Measurements from ENCODE around the gene CIB4. TPM values are rescaled to one million over a fixed set of nuclear protein-coding genes. Genes with fewer than 3 reads are reported as not detected.

CIB4 gene
- total RNA-seq, 1 experiment from 2014 or later, result not detected

DNA sequence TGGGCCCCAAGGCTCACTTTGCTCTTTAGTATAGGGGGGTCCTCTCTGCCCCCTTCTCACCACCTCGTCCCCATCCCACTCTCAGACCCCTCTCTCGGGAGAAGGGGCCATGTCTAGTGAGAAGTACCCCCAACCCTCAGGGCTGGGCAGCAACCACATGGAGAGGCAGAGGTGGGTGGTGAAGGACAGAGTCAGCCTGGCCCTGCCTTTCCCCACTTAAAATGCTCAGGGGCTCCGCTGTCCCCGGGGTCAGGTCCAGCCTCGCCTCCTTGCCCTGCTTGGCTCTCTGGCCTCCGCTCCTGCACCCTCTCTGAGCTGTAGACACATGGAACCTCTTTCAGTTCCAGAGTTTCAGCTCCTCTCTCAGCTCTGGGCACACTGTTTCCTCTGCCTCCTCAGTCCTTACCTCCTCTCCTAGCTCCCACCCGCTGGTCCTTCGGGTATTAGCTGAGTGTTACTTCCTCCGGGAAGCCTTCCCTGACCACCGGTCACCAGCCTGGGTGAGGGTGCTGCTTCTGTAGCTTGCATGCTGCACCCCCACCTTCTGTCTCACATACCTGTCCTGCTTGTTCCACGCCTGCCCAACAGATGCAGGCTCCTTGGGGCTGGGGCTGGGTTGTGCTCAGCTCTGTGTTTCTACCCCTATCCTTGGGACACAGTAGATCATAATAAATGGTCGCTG lies 83.8 kb downstream of the CIB4 start:
- Histone ChIP-seq H3K36me3 (ENCODE audit: insufficient read depth, low read length, poor library complexity, severe bottlenecking) (no peaks in the 10 kb centered on the region), H3K9me3 (ENCODE audit: low read depth, low read length, poor library complexity, severe bottlenecking) (no peaks in the 10 kb centered on the region), H3K27me3 (replicated peaks; ENCODE audit: insufficient read depth, low read depth, low read length, poor library complexity) (peaks cover 28% of the 10 kb centered on the region), H3K4me3 (ENCODE audit: low read depth, low read length, poor library complexity, severe bottlenecking) (no peak overlapping the region), H3K27ac (ENCODE audit: low read depth, low read length, poor library complexity, severe bottlenecking) (no peak overlapping the region), H3K4me1 (ENCODE audit: insufficient read depth, low read length, poor library complexity, severe bottlenecking) (no peaks in the 10 kb centered on the region)
- no peak for DNase-seq (ENCODE audit: low spot score)
- TF ChIP-seq CTCF (conservative IDR thresholded peaks at IDR 0.05; ENCODE audit: low read depth, low read length) (no peak), EZH2 (IDR thresholded peaks at IDR 0.05; ENCODE audit: borderline replicate concordance, low read depth, low read length, poor library complexity, severe bottlenecking) (no peak)
- no TSS peak for BruUV-seq (replicated peaks)
- ChIA-PET POLR2A (ENCODE audit: low non-redundant PET) (no interaction called here), CTCF (no interaction called here)
- intact Hi-C loops (cut with micrococcal nuclease; ENCODE audit: unreplicated experiment), result no loop called here

DNA sequence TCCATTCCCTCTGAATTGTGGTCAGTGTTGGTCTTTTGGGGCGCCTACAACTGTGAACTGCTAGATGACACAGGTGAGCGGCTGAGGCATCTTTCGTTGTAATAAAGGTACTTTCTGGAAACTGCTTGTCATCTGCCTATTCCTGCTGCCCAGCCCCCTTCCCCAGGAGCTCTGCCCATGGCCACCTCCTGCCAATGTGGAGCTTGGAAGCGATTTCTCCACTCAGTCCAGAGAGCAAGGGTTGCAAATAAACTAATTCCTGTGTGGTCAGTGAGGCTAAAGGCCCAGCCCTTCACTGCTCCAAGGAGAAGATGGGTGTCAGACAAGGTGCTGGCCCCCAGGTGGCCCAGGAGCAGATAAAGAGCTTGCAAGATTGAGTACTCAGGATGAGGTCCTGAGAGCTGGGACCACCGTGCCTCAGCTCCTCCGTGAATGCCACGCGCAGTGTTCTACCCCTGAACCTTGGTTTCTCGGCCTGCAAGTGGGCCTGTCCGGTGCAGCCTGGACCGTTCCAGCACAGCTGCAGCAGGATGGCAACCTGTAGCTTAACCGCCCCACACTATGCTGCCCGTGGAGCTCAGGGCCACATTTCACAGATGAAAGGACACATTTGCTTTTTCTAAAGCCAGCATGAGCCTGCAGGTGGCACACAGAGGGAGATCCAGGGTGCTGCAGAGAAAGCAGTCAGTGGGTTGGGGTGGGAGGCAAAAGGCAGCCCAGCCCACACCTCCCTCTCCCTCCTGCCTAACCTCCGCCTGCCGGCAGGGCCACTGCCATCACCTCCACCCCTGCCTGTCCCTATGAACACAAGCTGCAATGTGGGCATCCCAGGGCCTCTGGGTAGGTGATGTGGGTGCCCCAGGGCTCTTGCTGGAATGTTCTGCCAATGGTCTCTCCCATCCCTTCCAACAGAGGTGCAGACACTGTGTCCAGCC lies 84.6 kb downstream of the CIB4 start:
- DNase-seq (ENCODE audit: low spot score), result no peak
- ChIA-PET CTCF (no interaction called here), POLR2A (ENCODE audit: low non-redundant PET) (no interaction called here)
- peaks cover 28% of the 10 kb centered on the region for H3K27me3 ChIP-seq (replicated peaks; ENCODE audit: insufficient read depth, low read depth, low read length, poor library complexity)
- no peaks in the 10 kb centered on the region for H3K9me3 ChIP-seq (ENCODE audit: low read depth, low read length, poor library complexity, severe bottlenecking)
- TF ChIP-seq EZH2 (IDR thresholded peaks at IDR 0.05; ENCODE audit: borderline replicate concordance, low read depth, low read length, poor library complexity, severe bottlenecking) (no peak), CTCF (conservative IDR thresholded peaks at IDR 0.05; ENCODE audit: low read depth, low read length) (no peak)
- H3K36me3 ChIP-seq (ENCODE audit: insufficient read depth, low read length, poor library complexity, severe bottlenecking), result no peaks in the 10 kb centered on the region
- no peak overlapping the region for H3K27ac ChIP-seq (ENCODE audit: low read depth, low read length, poor library complexity, severe bottlenecking)
- no peak overlapping the region for H3K4me3 ChIP-seq (ENCODE audit: low read depth, low read length, poor library complexity, severe bottlenecking)
- BruUV-seq (replicated peaks), result no TSS peak
- intact Hi-C loops (cut with micrococcal nuclease; ENCODE audit: unreplicated experiment), result no loop called here
- H3K4me1 ChIP-seq (ENCODE audit: insufficient read depth, low read length, poor library complexity, severe bottlenecking), result no peaks in the 10 kb centered on the region

DNA sequence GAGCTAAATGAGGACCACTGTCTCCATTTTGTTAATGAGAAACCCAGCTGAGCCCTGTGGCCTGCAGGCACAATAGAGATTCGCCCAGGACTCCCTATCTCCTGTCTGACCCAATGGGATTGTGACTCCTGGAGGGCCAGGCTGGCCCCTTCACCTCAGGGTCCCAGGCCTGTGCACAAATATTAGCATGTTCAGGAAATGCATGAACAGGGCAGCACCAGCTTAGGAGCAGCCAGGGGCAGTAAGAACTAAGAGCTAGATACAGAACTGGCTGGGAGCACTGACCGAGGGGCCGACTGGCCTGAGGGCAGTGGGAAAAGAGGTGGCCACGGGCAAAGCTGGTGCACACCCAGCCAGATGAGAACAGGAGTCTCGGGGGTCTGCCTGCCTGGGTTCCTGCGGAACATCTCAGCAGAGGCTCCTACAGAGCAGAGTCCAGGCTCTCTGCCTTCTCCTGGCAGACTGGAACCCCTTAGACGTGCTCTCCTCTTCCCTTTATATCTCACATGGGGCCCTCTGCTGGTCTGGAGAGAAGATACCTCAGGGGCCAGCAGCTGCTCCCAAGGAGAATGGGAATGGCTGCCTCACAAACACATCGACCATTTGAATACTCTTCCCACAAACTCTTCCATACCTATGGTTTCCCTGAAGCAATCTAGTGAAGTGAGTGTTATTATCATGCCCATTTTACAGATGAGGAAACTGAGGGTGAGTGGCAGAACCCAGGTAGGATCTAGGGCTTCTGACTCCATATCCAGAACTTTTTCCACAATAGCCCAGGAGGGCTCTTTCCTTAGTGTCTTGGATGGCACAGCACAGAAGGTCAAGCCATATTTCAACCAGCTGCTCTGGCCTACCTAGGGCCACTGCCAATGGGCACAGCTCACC lies 85.7 kb downstream of the CIB4 start:
- H3K9me3 ChIP-seq (ENCODE audit: low read depth, low read length, poor library complexity, severe bottlenecking), result no peaks in the 10 kb centered on the region
- no TSS peak for BruUV-seq (replicated peaks)
- H3K36me3 ChIP-seq (ENCODE audit: insufficient read depth, low read length, poor library complexity, severe bottlenecking), result no peaks in the 10 kb centered on the region
- H3K4me3 ChIP-seq (ENCODE audit: low read depth, low read length, poor library complexity, severe bottlenecking), result no peak overlapping the region
- no peaks in the 10 kb centered on the region for H3K4me1 ChIP-seq (ENCODE audit: insufficient read depth, low read length, poor library complexity, severe bottlenecking)
- DNase-seq (ENCODE audit: low spot score), result peak; percentile 40
- POLR2A ChIA-PET (ENCODE audit: low non-redundant PET), result no interaction called here
- CTCF ChIA-PET, result no interaction called here
- TF ChIP-seq CTCF (conservative IDR thresholded peaks at IDR 0.05; ENCODE audit: low read depth, low read length), result peak; percentile 41; the same call in 1 of the 2 replicates
- TF ChIP-seq EZH2 (IDR thresholded peaks at IDR 0.05; ENCODE audit: borderline replicate concordance, low read depth, low read length, poor library complexity, severe bottlenecking), result no peak
- H3K27ac ChIP-seq (ENCODE audit: low read depth, low read length, poor library complexity, severe bottlenecking), result no peak overlapping the region
- peaks cover 28% of the 10 kb centered on the region for H3K27me3 ChIP-seq (replicated peaks; ENCODE audit: insufficient read depth, low read depth, low read length, poor library complexity)
- intact Hi-C loops (cut with micrococcal nuclease; ENCODE audit: unreplicated experiment), result no loop called here
